B cell (primary cell): ENCODE measurements around the gene TYW1B.
"Not testable (repeated sequence)": the region's sequence is repeated elsewhere in the genome, so short reads cannot be mapped to it uniquely, and the experiment has no call there.

Source experiments
- EZH2 ChIP-seq: IDR thresholded peaks from 2 replicates; pipeline ENCODE4 v1.6.1; 2012; ENCODE audit warnings: borderline replicate concordance, low read depth, mild to moderate bottlenecking, moderate library complexity, low read length; ENCODE audit not compliant: insufficient read depth, poor library complexity, severe bottlenecking
- TF ChIP-seq, protein P1 (sequence below): fragments of 200-600 bp; IDR thresholded peaks from one replicate; pipeline ENCODE4 v1.8.0; 2022; ENCODE audit warnings: antibody characterized with exemption, mild to moderate bottlenecking

DNA sequence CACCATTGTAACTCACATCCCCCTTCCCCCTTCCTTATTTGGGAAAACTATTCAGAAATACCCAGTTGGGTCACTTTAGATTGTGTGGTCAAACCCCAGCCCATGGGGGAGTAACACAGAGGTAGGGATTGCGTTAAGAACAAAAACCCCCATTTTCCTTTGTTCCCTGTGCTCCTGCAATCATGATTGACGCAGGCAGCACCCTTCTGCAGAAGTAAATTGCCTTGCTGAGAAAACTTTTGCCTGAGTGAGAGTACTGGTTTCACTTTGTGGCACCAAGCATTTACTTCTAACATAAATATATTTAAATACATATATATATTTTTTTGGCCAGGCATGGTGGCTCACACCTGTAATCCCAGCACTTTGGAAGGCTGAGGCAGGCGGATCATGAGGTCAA lies 266.0 kb downstream of the TYW1B start:
- TF ChIP-seq, protein P1, sequence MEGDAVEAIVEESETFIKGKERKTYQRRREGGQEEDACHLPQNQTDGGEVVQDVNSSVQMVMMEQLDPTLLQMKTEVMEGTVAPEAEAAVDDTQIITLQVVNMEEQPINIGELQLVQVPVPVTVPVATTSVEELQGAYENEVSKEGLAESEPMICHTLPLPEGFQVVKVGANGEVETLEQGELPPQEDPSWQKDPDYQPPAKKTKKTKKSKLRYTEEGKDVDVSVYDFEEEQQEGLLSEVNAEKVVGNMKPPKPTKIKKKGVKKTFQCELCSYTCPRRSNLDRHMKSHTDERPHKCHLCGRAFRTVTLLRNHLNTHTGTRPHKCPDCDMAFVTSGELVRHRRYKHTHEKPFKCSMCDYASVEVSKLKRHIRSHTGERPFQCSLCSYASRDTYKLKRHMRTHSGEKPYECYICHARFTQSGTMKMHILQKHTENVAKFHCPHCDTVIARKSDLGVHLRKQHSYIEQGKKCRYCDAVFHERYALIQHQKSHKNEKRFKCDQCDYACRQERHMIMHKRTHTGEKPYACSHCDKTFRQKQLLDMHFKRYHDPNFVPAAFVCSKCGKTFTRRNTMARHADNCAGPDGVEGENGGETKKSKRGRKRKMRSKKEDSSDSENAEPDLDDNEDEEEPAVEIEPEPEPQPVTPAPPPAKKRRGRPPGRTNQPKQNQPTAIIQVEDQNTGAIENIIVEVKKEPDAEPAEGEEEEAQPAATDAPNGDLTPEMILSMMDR = not testable (repeated sequence)
- TF ChIP-seq EZH2 = not testable (repeated sequence)
